B cell (primary cell): ENCODE data around the gene EHD4.

Source experiments
- CTCF ChIP-seq: fragments of 200-600 bp; IDR thresholded peaks from one replicate; pipeline ENCODE4 v1.8.0; 2022; ENCODE audit warnings: antibody characterized with exemption, mild to moderate bottlenecking
- EZH2 ChIP-seq: IDR thresholded peaks from 2 replicates; pipeline ENCODE4 v1.6.1; 2012; ENCODE audit warnings: borderline replicate concordance, low read depth, mild to moderate bottlenecking, moderate library complexity, low read length; ENCODE audit not compliant: insufficient read depth, poor library complexity, severe bottlenecking

DNA sequence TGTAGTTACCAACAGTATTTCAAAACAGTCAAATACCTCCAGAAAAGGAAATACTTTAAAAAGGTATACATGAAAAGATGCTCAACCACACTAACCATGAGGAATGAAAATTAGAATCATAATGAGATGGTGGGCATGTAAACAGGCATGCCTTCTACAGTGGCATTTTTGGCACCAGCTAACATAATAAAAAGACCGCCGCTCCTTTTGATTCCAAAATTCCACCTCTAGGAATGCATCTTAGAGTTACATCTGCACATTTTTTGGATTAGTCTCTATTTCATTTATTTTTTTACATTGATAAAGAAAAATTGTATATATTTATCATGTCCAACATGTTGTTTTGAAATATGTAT, 41.5 kb downstream of the EHD4 start:
- TF ChIP-seq CTCF (no peak), EZH2 (no peak)
